Measurements from ENCODE around the gene CD83. TPM values are rescaled to one million over a fixed set of nuclear protein-coding genes. Genes with fewer than 3 reads are reported as not detected.

Gene CD83
- total and polyA plus RNA-seq, 4 donors, result 1.00 to 9.6 (median 7.3) TPM

DNA sequence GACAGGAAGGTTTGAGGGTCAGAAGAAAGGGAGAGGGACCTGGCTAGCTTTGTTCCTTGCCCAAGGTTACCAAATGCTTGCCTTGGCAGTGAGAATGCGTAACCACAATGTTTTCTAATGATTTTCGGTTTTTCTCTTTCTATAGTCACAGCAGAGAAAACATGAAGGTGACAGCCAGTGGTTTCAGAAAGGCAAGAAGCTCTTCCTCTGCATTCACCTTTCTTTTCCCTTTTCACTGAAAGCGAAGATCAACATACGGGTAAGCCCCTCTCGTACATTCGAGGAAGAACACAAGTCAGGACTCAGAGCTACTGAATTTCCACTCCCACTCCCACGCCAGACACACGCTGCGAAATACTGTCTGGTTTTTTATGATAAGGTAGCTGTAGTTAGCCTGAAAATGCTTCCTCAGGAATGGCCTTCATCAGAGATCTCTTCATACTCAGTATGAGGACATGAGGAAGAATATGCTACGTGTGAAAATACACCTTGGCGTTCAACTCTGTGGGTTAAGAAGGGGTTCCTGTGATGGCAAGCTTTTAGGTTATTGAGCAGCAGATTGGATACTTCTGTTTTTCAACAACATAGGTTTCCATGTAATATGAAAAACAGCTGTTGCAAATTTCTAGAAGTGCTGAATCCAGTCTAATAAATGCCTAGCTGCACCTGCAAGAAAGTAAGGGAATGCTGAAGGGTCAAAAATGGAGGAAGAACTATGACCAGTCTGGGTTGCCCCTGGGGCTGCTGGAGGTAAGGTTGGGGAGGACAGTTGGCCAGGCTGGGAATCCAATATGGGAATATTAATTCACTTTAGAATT, 7.4 kb upstream of the CD83 start:
- ATAC-seq (ENCODE audit: low FRiP score) (no peak), DNase-seq (no peak)
- Histone ChIP-seq H3K9me3 (ENCODE audit: control insufficient read depth, low read length) (peaks cover 5% of the 10 kb centered on the region), H3K4me1 (ENCODE audit: control insufficient read depth in 1 of 2, insufficient read depth in 2 of 2, low read length in 2 of 2) (no peaks in the 10 kb centered on the region), H3K27me3 (ENCODE audit: control insufficient read depth in 1 of 2, insufficient read depth in 2 of 2, low read length in 1 of 2) (peaks cover 0 to 3% of the 10 kb centered on the region in 2 donors), H3K36me3 (ENCODE audit: control insufficient read depth in 1 of 2, insufficient read depth in 2 of 2, low read length in 1 of 2) (no peaks in the 10 kb centered on the region), H3K27ac (ENCODE audit: low read depth in 1 of 2, low read length in 2 of 2) (no peak overlapping the region), H3K4me3 (ENCODE audit: low read length in 2 of 2) (no peak overlapping the region)
- intact Hi-C loops (cut with DNase I), result no loop called here
- 86 to 88% methylated on average over 11 of the region's 11 CpGs for WGBS, 2 donors

DNA sequence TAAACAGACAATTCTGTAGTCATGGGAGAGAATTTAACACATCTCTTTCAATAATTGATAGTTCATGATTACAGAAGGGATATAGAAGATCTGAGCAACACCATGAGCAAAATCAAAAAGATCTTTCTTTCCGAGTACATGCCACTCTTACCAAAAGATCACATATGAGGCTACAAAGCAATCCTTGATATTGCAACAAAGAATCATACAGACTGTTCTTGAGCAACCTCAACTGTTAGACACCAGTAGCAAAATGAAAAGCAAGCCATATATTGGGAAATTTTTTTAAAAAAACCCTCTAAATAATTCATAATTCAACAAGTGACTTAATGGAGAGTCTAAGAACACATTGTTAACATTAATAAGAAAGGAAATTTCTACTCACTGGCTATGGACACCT, 3.6 kb upstream of the CD83 start:
- H3K9me3 ChIP-seq (ENCODE audit: control insufficient read depth, low read length), result no peaks in the 10 kb centered on the region
- H3K27ac ChIP-seq (ENCODE audit: low read depth in 1 of 2, low read length in 2 of 2), result no peak overlapping the region
- intact Hi-C loops (cut with DNase I), result no loop called here
- no peak overlapping the region for H3K4me3 ChIP-seq (ENCODE audit: low read length in 2 of 2)
- H3K27me3 ChIP-seq (ENCODE audit: control insufficient read depth in 1 of 2, insufficient read depth in 2 of 2, low read length in 1 of 2), result no peaks in the 10 kb centered on the region
- no peak for DNase-seq
- no peaks in the 10 kb centered on the region for H3K36me3 ChIP-seq (ENCODE audit: control insufficient read depth in 1 of 2, insufficient read depth in 2 of 2, low read length in 1 of 2)
- no peaks in the 10 kb centered on the region for H3K4me1 ChIP-seq (ENCODE audit: control insufficient read depth in 1 of 2, insufficient read depth in 2 of 2, low read length in 2 of 2)
- ATAC-seq (ENCODE audit: low FRiP score), result no peak
- 87 to 88% methylated on average over 1 of the region's 1 CpG for WGBS, 2 donors

DNA sequence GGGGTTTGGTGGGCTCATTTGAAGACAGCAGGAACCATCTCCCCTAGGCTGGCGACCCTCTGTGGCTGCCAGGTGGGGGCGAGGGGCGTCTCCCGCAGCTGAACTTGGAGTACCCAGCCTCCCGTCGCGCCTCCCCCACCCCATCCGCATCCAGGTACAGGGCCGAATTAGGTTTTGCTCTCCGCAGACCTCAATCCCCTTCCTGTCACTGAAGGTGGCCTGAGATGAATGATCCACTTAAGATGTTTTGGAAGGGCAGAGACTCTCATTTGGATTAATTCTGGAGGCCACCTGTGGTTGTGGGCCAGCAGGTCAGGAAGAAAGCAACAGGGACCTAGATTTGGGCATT, 493 bp downstream of the CD83 start:
- Histone ChIP-seq H3K27me3 (ENCODE audit: control insufficient read depth in 1 of 2, insufficient read depth in 2 of 2, low read length in 1 of 2) (no peaks in the 10 kb centered on the region), H3K4me3 (ENCODE audit: low read length in 2 of 2) (peak overlapping the region in 1 of 2 donors; percentile 32), H3K9me3 (ENCODE audit: control insufficient read depth, low read length) (no peaks in the 10 kb centered on the region), H3K36me3 (ENCODE audit: control insufficient read depth in 1 of 2, insufficient read depth in 2 of 2, low read length in 1 of 2) (no peaks in the 10 kb centered on the region), H3K4me1 (ENCODE audit: control insufficient read depth in 1 of 2, insufficient read depth in 2 of 2, low read length in 2 of 2) (no peaks in the 10 kb centered on the region), H3K27ac (ENCODE audit: low read depth in 1 of 2, low read length in 2 of 2) (no peak overlapping the region)
- intact Hi-C loops (cut with DNase I), result no loop called here
- DNase-seq (no peak), ATAC-seq (ENCODE audit: low FRiP score) (peak; percentile 3)
- 45 to 46% methylated on average over 10 of the region's 10 CpGs for WGBS, 2 donors

DNA sequence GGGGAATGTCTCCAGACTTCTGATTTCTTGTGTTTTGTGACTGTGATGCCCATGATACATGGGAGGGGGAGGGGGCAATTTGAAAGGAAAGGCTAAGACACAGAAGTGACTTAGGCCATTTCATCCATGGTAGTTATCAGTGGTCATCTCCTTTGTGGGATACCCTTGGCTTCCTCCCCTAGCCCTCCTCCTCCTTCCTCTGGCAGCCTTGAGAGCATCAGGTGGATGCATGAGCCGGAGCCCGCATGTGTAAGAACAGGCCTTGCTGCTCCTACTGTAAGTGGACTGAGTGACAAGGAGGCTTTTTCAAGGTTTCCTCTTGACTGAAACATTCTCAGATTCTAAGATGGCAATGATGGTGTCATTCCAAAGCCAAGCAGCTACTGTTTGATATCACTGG, 874 bp downstream of the CD83 start:
- H3K9me3 ChIP-seq (ENCODE audit: control insufficient read depth, low read length), result no peaks in the 10 kb centered on the region
- no peaks in the 10 kb centered on the region for H3K36me3 ChIP-seq (ENCODE audit: control insufficient read depth in 1 of 2, insufficient read depth in 2 of 2, low read length in 1 of 2)
- no peak overlapping the region for H3K27ac ChIP-seq (ENCODE audit: low read depth in 1 of 2, low read length in 2 of 2)
- DNase-seq (no peak), ATAC-seq (ENCODE audit: low FRiP score) (no peak)
- intact Hi-C loops (cut with DNase I), result no loop called here
- 98 to 100% methylated on average over 2 of the region's 2 CpGs for WGBS, 2 donors
- no peaks in the 10 kb centered on the region for H3K27me3 ChIP-seq (ENCODE audit: control insufficient read depth in 1 of 2, insufficient read depth in 2 of 2, low read length in 1 of 2)
- H3K4me3 ChIP-seq (ENCODE audit: low read length in 2 of 2), result no peak overlapping the region
- no peaks in the 10 kb centered on the region for H3K4me1 ChIP-seq (ENCODE audit: control insufficient read depth in 1 of 2, insufficient read depth in 2 of 2, low read length in 2 of 2)

DNA sequence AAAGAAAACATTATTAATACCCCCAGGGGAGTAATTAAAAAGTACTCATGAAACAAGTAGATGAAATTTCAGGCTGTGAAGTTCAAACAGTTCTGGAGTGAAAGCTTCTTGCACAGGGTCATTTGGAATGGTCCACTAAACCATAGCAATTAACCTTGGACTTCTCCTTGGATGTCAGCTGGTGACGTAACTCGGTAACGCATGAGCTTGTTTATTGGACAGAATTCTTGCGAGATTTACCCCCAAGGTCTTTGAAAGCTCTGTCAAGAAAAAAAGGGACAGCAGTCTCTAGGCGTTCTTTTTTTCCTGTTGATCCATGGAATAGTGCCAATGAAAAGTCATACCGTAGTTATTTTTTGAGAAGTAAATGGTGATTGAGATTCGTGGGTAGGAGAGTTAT, 2.2 kb downstream of the CD83 start:
- no peak for ATAC-seq (ENCODE audit: low FRiP score)
- WGBS, 2 donors, result 79 to 82% methylated on average over 7 of the region's 7 CpGs
- intact Hi-C loops (cut with DNase I), result loop anchor here in 1 of 2 donors (10.0 kb wide), 1 partner anchor 1505 kb away; no protein-coding TSS in a partner anchor
- no peak for DNase-seq
- H3K4me3 ChIP-seq (ENCODE audit: low read length in 2 of 2), result no peak overlapping the region
- no peak overlapping the region for H3K27ac ChIP-seq (ENCODE audit: low read depth in 1 of 2, low read length in 2 of 2)
- H3K36me3 ChIP-seq (ENCODE audit: control insufficient read depth in 1 of 2, insufficient read depth in 2 of 2, low read length in 1 of 2), result no peaks in the 10 kb centered on the region
- H3K9me3 ChIP-seq (ENCODE audit: control insufficient read depth, low read length), result no peaks in the 10 kb centered on the region
- no peaks in the 10 kb centered on the region for H3K4me1 ChIP-seq (ENCODE audit: control insufficient read depth in 1 of 2, insufficient read depth in 2 of 2, low read length in 2 of 2)
- H3K27me3 ChIP-seq (ENCODE audit: control insufficient read depth in 1 of 2, insufficient read depth in 2 of 2, low read length in 1 of 2), result no peaks in the 10 kb centered on the region

DNA sequence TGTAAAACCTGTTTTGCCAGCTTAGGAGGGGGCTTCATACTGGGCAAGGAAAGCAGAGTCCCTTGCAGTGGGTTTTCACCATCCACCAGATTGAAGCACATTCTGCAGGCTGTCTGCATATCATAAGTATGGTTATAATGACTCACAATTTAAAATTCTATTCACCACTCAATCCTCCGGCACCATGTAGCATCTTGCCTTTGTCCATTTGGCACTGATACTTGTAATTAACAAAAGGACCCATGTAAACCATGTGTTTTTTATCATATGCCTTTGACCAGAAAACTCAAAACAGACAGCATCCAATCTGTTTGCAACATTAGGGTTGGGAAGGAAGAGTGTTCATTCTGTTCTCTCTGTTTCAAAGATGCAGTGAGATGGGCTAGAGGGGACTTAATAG, 3.0 kb downstream of the CD83 start:
- no peak overlapping the region for H3K4me3 ChIP-seq (ENCODE audit: low read length in 2 of 2)
- WGBS, 2 donors, result 92 to 96% methylated on average over 1 of the region's 1 CpG
- no peak for DNase-seq
- no peaks in the 10 kb centered on the region for H3K27me3 ChIP-seq (ENCODE audit: control insufficient read depth in 1 of 2, insufficient read depth in 2 of 2, low read length in 1 of 2)
- intact Hi-C loops (cut with DNase I), result loop anchor here in 1 of 2 donors (10.0 kb wide), 1 partner anchor 1504 kb away; no protein-coding TSS in a partner anchor
- H3K4me1 ChIP-seq (ENCODE audit: control insufficient read depth in 1 of 2, insufficient read depth in 2 of 2, low read length in 2 of 2), result no peaks in the 10 kb centered on the region
- no peak overlapping the region for H3K27ac ChIP-seq (ENCODE audit: low read depth in 1 of 2, low read length in 2 of 2)
- no peaks in the 10 kb centered on the region for H3K36me3 ChIP-seq (ENCODE audit: control insufficient read depth in 1 of 2, insufficient read depth in 2 of 2, low read length in 1 of 2)
- no peak for ATAC-seq (ENCODE audit: low FRiP score)
- no peaks in the 10 kb centered on the region for H3K9me3 ChIP-seq (ENCODE audit: control insufficient read depth, low read length)

DNA sequence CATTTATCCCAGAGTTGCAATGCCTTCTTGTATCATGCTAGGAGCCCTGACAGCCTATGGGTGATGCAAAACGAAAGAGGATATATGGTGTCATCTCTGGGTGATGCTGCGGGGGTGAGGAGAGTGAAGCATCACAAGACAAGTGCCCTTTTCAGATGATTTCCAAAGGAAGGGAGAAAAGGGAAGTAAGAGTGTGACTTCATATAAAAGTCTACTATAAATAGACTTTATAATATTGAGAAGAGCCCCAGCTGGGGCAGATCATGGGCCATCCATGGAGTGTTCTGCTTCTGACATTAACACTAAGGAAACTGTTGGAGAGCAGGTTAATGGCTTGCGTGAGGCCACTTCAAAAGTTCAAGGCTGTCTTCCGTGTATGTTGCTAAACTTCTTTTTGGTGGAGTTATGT, 4.4 kb downstream of the CD83 start:
- H3K27ac ChIP-seq (ENCODE audit: low read depth in 1 of 2, low read length in 2 of 2), result no peak overlapping the region
- no peaks in the 10 kb centered on the region for H3K9me3 ChIP-seq (ENCODE audit: control insufficient read depth, low read length)
- H3K27me3 ChIP-seq (ENCODE audit: control insufficient read depth in 1 of 2, insufficient read depth in 2 of 2, low read length in 1 of 2), result no peaks in the 10 kb centered on the region
- no peak for ATAC-seq (ENCODE audit: low FRiP score)
- WGBS, 2 donors, result 88 to 95% methylated on average over 4 of the region's 4 CpGs
- no peak overlapping the region for H3K4me3 ChIP-seq (ENCODE audit: low read length in 2 of 2)
- no peaks in the 10 kb centered on the region for H3K36me3 ChIP-seq (ENCODE audit: control insufficient read depth in 1 of 2, insufficient read depth in 2 of 2, low read length in 1 of 2)
- intact Hi-C loops (cut with DNase I), result loop anchor here in 1 of 2 donors (10.0 kb wide), 1 partner anchor 1503 kb away; no protein-coding TSS in a partner anchor
- peak in 1 of 2 donors; percentile 60 for DNase-seq
- no peaks in the 10 kb centered on the region for H3K4me1 ChIP-seq (ENCODE audit: control insufficient read depth in 1 of 2, insufficient read depth in 2 of 2, low read length in 2 of 2)

DNA sequence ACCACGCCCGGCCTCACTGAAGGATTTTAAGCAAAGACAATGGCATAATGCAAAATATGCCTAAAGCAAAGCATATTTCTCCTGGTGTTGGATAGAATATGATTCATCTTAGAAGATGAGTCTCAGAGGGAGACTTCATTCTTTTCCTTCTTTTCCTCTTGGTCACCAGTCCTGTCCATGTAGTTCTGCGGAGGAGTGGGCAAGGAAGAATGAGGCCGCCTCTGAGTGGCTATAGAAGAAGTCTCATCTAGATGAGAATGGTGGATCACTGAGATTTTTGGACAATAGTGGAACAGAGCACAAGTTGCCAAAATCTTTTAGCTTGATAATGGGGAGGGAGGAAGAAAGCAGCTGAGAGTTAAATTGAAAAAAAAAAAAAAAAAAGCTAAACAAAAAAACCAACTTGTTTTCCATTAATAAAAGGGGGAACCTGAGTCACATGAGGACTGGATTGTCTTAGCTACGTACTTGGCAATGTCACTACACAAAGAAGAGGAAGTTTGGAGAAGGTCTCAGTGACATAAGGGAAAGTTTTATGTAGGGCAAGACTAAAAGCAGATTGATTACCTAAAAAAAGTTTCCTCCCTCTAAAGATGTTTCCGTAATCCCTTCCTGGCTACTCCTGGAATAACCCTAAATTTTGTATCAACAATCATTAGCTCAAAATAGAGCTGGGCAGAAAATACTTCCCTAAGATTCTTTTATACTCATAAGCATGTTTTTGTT, 6.0 kb downstream of the CD83 start:
- Histone ChIP-seq H3K36me3 (ENCODE audit: control insufficient read depth in 1 of 2, insufficient read depth in 2 of 2, low read length in 1 of 2) (no peaks in the 10 kb centered on the region), H3K4me1 (ENCODE audit: control insufficient read depth in 1 of 2, insufficient read depth in 2 of 2, low read length in 2 of 2) (no peaks in the 10 kb centered on the region), H3K27ac (ENCODE audit: low read depth in 1 of 2, low read length in 2 of 2) (no peak overlapping the region), H3K4me3 (ENCODE audit: low read length in 2 of 2) (no peak overlapping the region), H3K27me3 (ENCODE audit: control insufficient read depth in 1 of 2, insufficient read depth in 2 of 2, low read length in 1 of 2) (no peaks in the 10 kb centered on the region), H3K9me3 (ENCODE audit: control insufficient read depth, low read length) (no peaks in the 10 kb centered on the region)
- WGBS, 2 donors, result 96 to 98% methylated on average over 6 of the region's 6 CpGs
- DNase-seq (no peak), ATAC-seq (ENCODE audit: low FRiP score) (no peak)
- intact Hi-C loops (cut with DNase I), result loop anchor here in 1 of 2 donors (10.0 kb wide), 1 partner anchor 1501 kb away; no protein-coding TSS in a partner anchor

Measured in aorta (tissue), 5 donors.